ENCODE data around the gene ZNF821.

DNA sequence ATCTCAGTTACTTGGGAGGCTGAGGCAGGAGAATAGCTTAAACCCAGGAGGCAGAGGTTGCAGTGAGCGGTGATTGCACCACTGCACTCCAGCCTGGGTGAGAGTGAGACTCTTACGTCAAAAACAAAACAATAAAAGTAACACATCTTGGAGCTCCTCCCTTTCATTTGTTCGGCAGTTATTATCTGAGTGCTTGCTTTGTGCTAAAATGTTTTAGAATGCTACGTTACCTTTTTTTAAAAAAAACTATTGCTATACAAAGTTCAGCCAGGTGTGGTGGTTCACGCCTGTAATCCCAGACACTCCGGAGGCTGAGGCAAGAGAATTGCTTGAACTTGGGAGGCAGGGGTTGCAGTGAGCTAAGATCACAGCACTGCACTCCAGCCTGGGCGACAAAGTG is 27.1 kb upstream of the ZNF821 start:
- TF ChIP-seq GATA2 (IDR thresholded peaks at IDR 0.05; ENCODE audit: low read depth, low read length) (no peak), GATA3 (IDR thresholded peaks at IDR 0.05; ENCODE audit: low read depth, low read length) (no peak)

All from SH-SY5Y (cell line).